Right cardiac atrium (tissue), 5 donors: Measurements from ENCODE around the gene MED23. TPM values are rescaled to one million over a fixed set of nuclear protein-coding genes. Genes with fewer than 3 reads are reported as not detected.

Experiments
- ATAC-seq, 2 donors: fragments of 200-7000 bp; cut with Tn5 transposase; one replicate each; pipeline versions ENCODE4 v1.8.0 to v1.9.1; 2020; ENCODE audit warnings: moderate library complexity in 2 of 2, mild to moderate bottlenecking in 1 of 2
- DNase-seq, 3 donors: peaks; one replicate each; pipeline ENCODE4 v3.0.0-alpha.2; 2020
- H3K27ac ChIP-seq: one replicate; pipeline ENCODE4 v1.5.1; 2013; ENCODE audit warnings: mild to moderate bottlenecking, low read length, control low read depth, moderate library complexity
- H3K27me3 ChIP-seq: one replicate; pipeline ENCODE4 v1.6.1; 2013; ENCODE audit not compliant: control insufficient read depth, insufficient read depth
- H3K4me1 ChIP-seq: one replicate; pipeline ENCODE4 v1.6.1; 2013; ENCODE audit warnings: low read length; ENCODE audit not compliant: control insufficient read depth, insufficient read depth
- H3K4me3 ChIP-seq: one replicate; pipeline ENCODE4 v1.5.1; 2013; ENCODE audit warnings: low read length, control low read depth
- H3K9me3 ChIP-seq: one replicate; pipeline ENCODE4 v1.6.1; 2013; ENCODE audit warnings: low read length; ENCODE audit not compliant: control insufficient read depth
- WGBS: extraction: QIAGEN DNeasy Blood & Tissue Kit; methylation state at CpG from one replicate; pipeline ENCODE4 v1.1.7; 2013; 5-methylcytosine and 5-hydroxymethylcytosine counted together
- intact Hi-C, 4 donors: fragments of 100-400 bp; cut with DNase I; formaldehyde crosslinking; loops; one replicate each; pipeline versions ENCODE4 v1.11.0 to v1.14.0; 2022 to 2023
- polyA plus RNA-seq: library from polyadenylated mRNA; stranded (reverse); fragments of 200-250 nt; gene quantifications from one replicate; pipeline ENCODE4 v1.2.3, GENCODE V29; 2013
- total RNA-seq, 4 donors: library from RNA; stranded (reverse); fragmentation: NEBNext Ultra II Directional; extraction: Animal tissue kit (Norgen Biotek cat#: 25700); gene quantifications; one replicate each; pipeline ENCODE4 v1.2.1, GENCODE V29; 2021
- donor health status: healthy with polysubstance abuse.
- donor health status: DM: no; HTN: yes; CAD: no.
- donor health status: DM: no; HTN: no; CAD: no.
- donor health status: DM: no; HTN: yes; CAD: no; lungs with severe emphysema.
- donor health status: DM: yes; HTN: yes; CAD: no.

MED23 gene
- total and polyA plus RNA-seq, 5 donors: 7.5 to 15.3 (median 12.8) TPM

- intact Hi-C loops: no loop called here
- H3K9me3 ChIP-seq: no peaks in the 10 kb centered on the region
- H3K4me1 ChIP-seq: no peaks in the 10 kb centered on the region
- no peak overlapping the region for H3K27ac ChIP-seq
- H3K4me3 ChIP-seq: no peak overlapping the region
- DNase-seq (no peak), ATAC-seq (no peak)
- 36% methylated on average over 2 of the region's 2 CpGs for WGBS
- no peaks in the 10 kb centered on the region for H3K27me3 ChIP-seq
Measured at GRCh38 chr6:131640100-131640499, 12.1 kb upstream of the MED23 start.

- no peak for ATAC-seq
- no peaks in the 10 kb centered on the region for H3K4me1 ChIP-seq
- H3K4me3 ChIP-seq: no peak overlapping the region
- DNase-seq: no peak
- H3K9me3 ChIP-seq: no peaks in the 10 kb centered on the region
- H3K27me3 ChIP-seq: no peaks in the 10 kb centered on the region
- H3K27ac ChIP-seq: no peak overlapping the region
- intact Hi-C loops: no loop called here
- 86% methylated on average over 2 of the region's 2 CpGs for WGBS
Measured at GRCh38 chr6:131638013-131638412, 10.0 kb upstream of the MED23 start.

- H3K9me3 ChIP-seq: no peaks in the 10 kb centered on the region
- H3K27me3 ChIP-seq: no peaks in the 10 kb centered on the region
- no peak for ATAC-seq
- intact Hi-C loops: no loop called here
- H3K4me1 ChIP-seq: no peaks in the 10 kb centered on the region
- 69% methylated on average over 10 of the region's 10 CpGs for WGBS
- no peak within 1 kb of the TSS for H3K27ac ChIP-seq
- H3K4me3 ChIP-seq: no peak within 1 kb of the TSS
- DNase-seq: no peak
Measured at GRCh38 chr6:131636880-131637792, 9.1 kb upstream of the MED23 start, which contains the start of gene ENPP3. Gene ENPP3, plus strand, starts transcription at chr6:131637302. Its CDS starts 83 bp downstream, at chr6:131637385.

- H3K27me3 ChIP-seq: no peaks in the 10 kb centered on the region
- intact Hi-C loops: no loop called here
- ATAC-seq: no peak
- WGBS: 76% methylated on average over 11 of the region's 11 CpGs
- no peaks in the 10 kb centered on the region for H3K9me3 ChIP-seq
- H3K27ac ChIP-seq: no peak overlapping the region
- no peaks in the 10 kb centered on the region for H3K4me1 ChIP-seq
- no peak overlapping the region for H3K4me3 ChIP-seq
- no peak for DNase-seq
Measured at GRCh38 chr6:131635384-131636340, 7.6 kb upstream of the MED23 start.

- intact Hi-C loops: no loop called here
- WGBS: 88% methylated on average over 3 of the region's 3 CpGs
- Histone ChIP-seq H3K4me3 (no peak overlapping the region), H3K9me3 (no peaks in the 10 kb centered on the region), H3K4me1 (no peaks in the 10 kb centered on the region), H3K27me3 (no peaks in the 10 kb centered on the region), H3K27ac (no peak overlapping the region)
- DNase-seq: no peak
- ATAC-seq: no peak
Measured at GRCh38 chr6:131631625-131632289, 3.7 kb upstream of the MED23 start.

- H3K4me1 ChIP-seq: no peaks in the 10 kb centered on the region
- 68% methylated on average over 2 of the region's 2 CpGs for WGBS
- H3K4me3 ChIP-seq: no peak overlapping the region
- no peak overlapping the region for H3K27ac ChIP-seq
- H3K9me3 ChIP-seq: no peaks in the 10 kb centered on the region
- no peak for DNase-seq
- ATAC-seq: no peak
- no peaks in the 10 kb centered on the region for H3K27me3 ChIP-seq
- intact Hi-C loops: no loop called here
Measured at GRCh38 chr6:131629651-131630050, 1.6 kb upstream of the MED23 start.

GRCh38 chr6:131628726-131629125 lies 684 bp upstream of the MED23 start:
- no peak overlapping the region for H3K27ac ChIP-seq
- intact Hi-C loops: no loop called here
- no peak for DNase-seq
- no peaks in the 10 kb centered on the region for H3K27me3 ChIP-seq
- WGBS: 39% methylated on average over 1 of the region's 1 CpG
- H3K4me1 ChIP-seq: no peaks in the 10 kb centered on the region
- H3K4me3 ChIP-seq: peak overlapping the region; percentile 73
- H3K9me3 ChIP-seq: no peaks in the 10 kb centered on the region
- ATAC-seq: no peak

GRCh38 chr6:131615275-131615674 lies 12.8 kb downstream of the MED23 start:
- intact Hi-C loops: no loop called here

GRCh38 chr6:131613296-131613925 lies 14.6 kb downstream of the MED23 start:
- ATAC-seq: no peak
- intact Hi-C loops: no loop called here
- 84% methylated on average over 5 of the region's 5 CpGs for WGBS

More at GRCh38 chr6:131615275-131615674, 12.8 kb downstream of the MED23 start:
- Histone ChIP-seq H3K4me3 (no peak overlapping the region), H3K27me3 (no peaks in the 10 kb centered on the region), H3K4me1 (no peaks in the 10 kb centered on the region), H3K9me3 (no peaks in the 10 kb centered on the region), H3K27ac (no peak overlapping the region)
- WGBS: 97% methylated on average over 4 of the region's 4 CpGs
- DNase-seq: no peak
- no peak for ATAC-seq

GRCh38 chr6:131602781-131603312 lies 25.2 kb downstream of the MED23 start:
- Histone ChIP-seq H3K4me3 (no peak overlapping the region), H3K27ac (no peak overlapping the region), H3K9me3 (no peaks in the 10 kb centered on the region), H3K4me1 (no peaks in the 10 kb centered on the region), H3K27me3 (no peaks in the 10 kb centered on the region)
- ATAC-seq: no peak
- intact Hi-C loops: no loop called here
- no peak for DNase-seq
- 88% methylated on average over 1 of the region's 1 CpG for WGBS

More at GRCh38 chr6:131613296-131613925, 14.6 kb downstream of the MED23 start:
- no peaks in the 10 kb centered on the region for H3K27me3 ChIP-seq
- DNase-seq: no peak
- H3K4me3 ChIP-seq: no peak overlapping the region
- no peaks in the 10 kb centered on the region for H3K4me1 ChIP-seq
- no peak overlapping the region for H3K27ac ChIP-seq
- H3K9me3 ChIP-seq: no peaks in the 10 kb centered on the region
